ENCODE data around the gene GMEB2. TPM values are rescaled to one million over a fixed set of nuclear protein-coding genes. Genes with fewer than 3 reads are reported as not detected.

GMEB2 gene
- total RNA-seq, 2 experiments from 2014 or later: 13.8 to 14.6 TPM

GRCh38 chr20:63541371-63541770 lies 85.5 kb downstream of the GMEB2 start:
- no peaks in the 10 kb centered on the region for H3K27me3 Mint-ChIP-seq
- no peaks in the 10 kb centered on the region for H3K9me3 Mint-ChIP-seq
- DNase-seq: no peak
- peaks cover 3% of the 10 kb centered on the region for H3K4me1 Mint-ChIP-seq
- H3K4me3 Mint-ChIP-seq: no peak overlapping the region
- H3K27ac Mint-ChIP-seq: no peak overlapping the region
- no peaks in the 10 kb centered on the region for H3K36me3 Mint-ChIP-seq

- peaks cover 5% of the 10 kb centered on the region for H3K4me1 Mint-ChIP-seq
- no peaks in the 10 kb centered on the region for H3K9me3 Mint-ChIP-seq
- H3K27me3 Mint-ChIP-seq: no peaks in the 10 kb centered on the region
- no peak overlapping the region for H3K4me3 Mint-ChIP-seq
- H3K27ac Mint-ChIP-seq: no peak overlapping the region
- no peaks in the 10 kb centered on the region for H3K36me3 Mint-ChIP-seq
- DNase-seq: no peak
Measured at GRCh38 chr20:63540417-63541186, 86.3 kb downstream of the GMEB2 start.

GRCh38 chr20:63539441-63540370 lies 87.2 kb downstream of the GMEB2 start:
- Mint-ChIP-seq H3K9me3 (no peaks in the 10 kb centered on the region), H3K36me3 (no peaks in the 10 kb centered on the region), H3K27ac (no peak overlapping the region), H3K4me3 (no peak overlapping the region), H3K4me1 (peaks cover 5% of the 10 kb centered on the region), H3K27me3 (no peaks in the 10 kb centered on the region)
- no peak for DNase-seq

GRCh38 chr20:63539092-63539430 lies 87.8 kb downstream of the GMEB2 start:
- DNase-seq: no peak
- Mint-ChIP-seq H3K4me1 (peaks cover 5% of the 10 kb centered on the region), H3K4me3 (no peak overlapping the region), H3K27ac (no peak overlapping the region), H3K36me3 (no peaks in the 10 kb centered on the region), H3K9me3 (no peaks in the 10 kb centered on the region), H3K27me3 (no peaks in the 10 kb centered on the region)

GRCh38 chr20:63538204-63539091 lies 88.5 kb downstream of the GMEB2 start:
- peak overlapping the region; percentile 82 for H3K27ac Mint-ChIP-seq
- peaks cover 5% of the 10 kb centered on the region for H3K4me1 Mint-ChIP-seq
- DNase-seq: peak; percentile 42
- peak overlapping the region; percentile 74 for H3K4me3 Mint-ChIP-seq
- no peaks in the 10 kb centered on the region for H3K27me3 Mint-ChIP-seq
- H3K9me3 Mint-ChIP-seq: no peaks in the 10 kb centered on the region
- no peaks in the 10 kb centered on the region for H3K36me3 Mint-ChIP-seq

Other genes with a start within 250 kb of the GMEB2 start
- under 1 TPM in 1 of 2 experiments, not detected in 1; 0.19 TPM for gene KCNQ2, start 154.4 kb downstream of the GMEB2 start, total RNA-seq
- gene EEF1A2, start 128.0 kb downstream of the GMEB2 start, total RNA-seq: under 1 TPM in 1 of 2 experiments, not detected in 1; 0.27 TPM
- 100 to 1,000 TPM; 128 to 136 TPM for gene PPDPF, start 106.3 kb downstream of the GMEB2 start, total RNA-seq
- gene PTK6, start 89.7 kb downstream of the GMEB2 start, total RNA-seq: under 1 TPM; 0.16 to 0.26 TPM
- gene SRMS, start 79.4 kb downstream of the GMEB2 start, total RNA-seq: not detected
- under 1 TPM; 0.10 to 0.20 TPM for gene FNDC11, start 72.9 kb downstream of the GMEB2 start, total RNA-seq
- gene HELZ2, start 52.9 kb downstream of the GMEB2 start, total RNA-seq: 10 to 100 TPM; 22.2 to 22.6 TPM
- 10 to 100 TPM; 10.2 to 11.7 TPM for gene STMN3, start 26.3 kb upstream of the GMEB2 start, total RNA-seq
- 10 to 100 TPM; 43.9 to 44.8 TPM for gene RTEL1, start 31.2 kb upstream of the GMEB2 start, total RNA-seq
- not detected for gene TNFRSF6B, start 69.6 kb upstream of the GMEB2 start, total RNA-seq
- 10 to 100 TPM; 49.5 to 50.1 TPM for gene ARFRP1, start 80.9 kb upstream of the GMEB2 start, total RNA-seq
- gene ZGPAT, start 80.9 kb upstream of the GMEB2 start, total RNA-seq: 10 to 100 TPM; 22.0 to 22.1 TPM
- 10 to 100 TPM in 1 of 2 experiments, 1 to 10 TPM in 1; 9.3 to 12.2 TPM for gene LIME1, start 109.6 kb upstream of the GMEB2 start, total RNA-seq
- gene SLC2A4RG, start 112.7 kb upstream of the GMEB2 start, total RNA-seq: 10 to 100 TPM; 25.7 to 29.3 TPM
- gene ZBTB46, start 204.2 kb upstream of the GMEB2 start, total RNA-seq: under 1 TPM in 1 of 2 experiments, not detected in 1; 0.04 TPM
- gene ABHD16B, start 234.4 kb upstream of the GMEB2 start, total RNA-seq: not detected
- gene TPD52L2, start 238.2 kb upstream of the GMEB2 start, total RNA-seq: 10 to 100 TPM; 58.6 to 58.9 TPM